WTC11 (cell line): ENCODE results near the gene NLGN1. TPM values are rescaled to one million over a fixed set of nuclear protein-coding genes. Genes with fewer than 3 reads are reported as not detected.

Source experiments
- ATAC-seq: fragments of 200-7000 bp; cut with Tn5 transposase; 2 replicates; pipeline ENCODE4 v1.10.0; 2021; ENCODE audit warnings: mild to moderate bottlenecking, moderate library complexity
- CTCF ChIA-PET: fragments of 300-600 bp; sonication (Branson Sonifier 250); formaldehyde crosslinking; loops from one replicate; lab custom pipeline; 2021; ENCODE audit warnings: antibody characterized with exemption; lab: Charles Lee
- POLR2A ChIA-PET: fragments of 350-600 bp; sonication (Branson Sonifier 250); formaldehyde crosslinking; loops from one replicate; lab custom pipeline; 2021; ENCODE audit warnings: antibody characterized with exemption; lab: Charles Lee
- DNase-seq: peaks from one replicate; pipeline ENCODE4 v3.0.0; 2021; ENCODE audit warnings: low spot score
- H3K27ac Mint-ChIP-seq: 2 replicates; pipeline ENCODE4 v1.8.0; 2021; ENCODE audit warnings: mixed read lengths
- H3K27me3 Mint-ChIP-seq: 2 replicates; pipeline ENCODE4 v1.8.0; 2021; ENCODE audit warnings: low read depth, mild to moderate bottlenecking, moderate library complexity, mixed read lengths
- H3K36me3 Mint-ChIP-seq: 2 replicates; pipeline ENCODE4 v1.8.0; 2021; ENCODE audit warnings: mixed read lengths
- H3K4me1 Mint-ChIP-seq: 2 replicates; pipeline ENCODE4 v1.8.0; 2022; ENCODE audit warnings: mixed read lengths
- H3K4me3 Mint-ChIP-seq: 2 replicates; pipeline ENCODE4 v1.8.0; 2021; ENCODE audit warnings: mild to moderate bottlenecking, moderate library complexity, mixed read lengths
- H3K9me3 Mint-ChIP-seq: 2 replicates; pipeline ENCODE4 v1.8.0; 2021; ENCODE audit warnings: mixed read lengths
- AFF4 ChIP-seq: sonication (generic); formaldehyde crosslinking; IDR thresholded peaks from 2 replicates; pipeline ENCODE4 v1.8.1; 2023; ENCODE audit warnings: mild to moderate bottlenecking, missing genetic modification reagents, borderline replicate concordance
- AR ChIP-seq: fragments of 250-450 bp; sonication (Bioruptor Pico); IDR thresholded peaks from 2 replicates; pipeline ENCODE4 v1.9.0; 2021; ENCODE audit warnings: mild to moderate bottlenecking
- CTCF ChIP-seq: fragments of 200-600 bp; IDR thresholded peaks from 2 replicates; pipeline ENCODE4 v1.8.0; 2022; ENCODE audit warnings: antibody characterized with exemption
- ESRRA ChIP-seq: sonication (generic); formaldehyde crosslinking; IDR thresholded peaks from 2 replicates; pipeline ENCODE4 v1.8.1; 2022; ENCODE audit warnings: mild to moderate bottlenecking, missing genetic modification reagents, borderline replicate concordance
- ETV6 ChIP-seq: sonication (generic); formaldehyde crosslinking; IDR thresholded peaks from 2 replicates; pipeline ENCODE4 v1.8.1; 2022; ENCODE audit warnings: mild to moderate bottlenecking, missing genetic modification reagents
- FOXK1 ChIP-seq: sonication (generic); formaldehyde crosslinking; IDR thresholded peaks from 2 replicates; pipeline ENCODE4 v1.8.0; 2022; ENCODE audit warnings: mild to moderate bottlenecking, moderate library complexity, missing genetic modification reagents
- FOXP4 ChIP-seq: sonication (generic); formaldehyde crosslinking; IDR thresholded peaks from 2 replicates; pipeline ENCODE4 v1.8.0; 2022; ENCODE audit warnings: mild to moderate bottlenecking, missing genetic modification reagents
- HMGXB4 ChIP-seq: sonication (generic); formaldehyde crosslinking; IDR thresholded peaks from 2 replicates; pipeline ENCODE4 v1.8.1; 2023; ENCODE audit warnings: mild to moderate bottlenecking, moderate library complexity, missing genetic modification reagents
- IRF1 ChIP-seq: sonication (generic); formaldehyde crosslinking; IDR thresholded peaks from 2 replicates; pipeline ENCODE4 v1.8.0; 2023; ENCODE audit warnings: missing genetic modification reagents
- JUN ChIP-seq: sonication (generic); formaldehyde crosslinking; IDR thresholded peaks from 2 replicates; pipeline ENCODE4 v1.8.0; 2023; ENCODE audit warnings: mild to moderate bottlenecking, missing genetic modification reagents
- MAX ChIP-seq: sonication (generic); formaldehyde crosslinking; IDR thresholded peaks from 2 replicates; pipeline ENCODE4 v1.8.0; 2022; ENCODE audit warnings: mild to moderate bottlenecking, missing genetic modification reagents
- NFATC4 ChIP-seq: fragments of 250-450 bp; sonication (Bioruptor Pico); IDR thresholded peaks from 2 replicates; pipeline ENCODE4 v1.9.0; 2021; ENCODE audit warnings: mild to moderate bottlenecking
- NR2C2 ChIP-seq: sonication (generic); formaldehyde crosslinking; IDR thresholded peaks from 2 replicates; pipeline ENCODE4 v1.8.0; 2022; ENCODE audit warnings: mild to moderate bottlenecking, missing genetic modification reagents
- PREB ChIP-seq: sonication (generic); formaldehyde crosslinking; IDR thresholded peaks from 2 replicates; pipeline ENCODE4 v1.8.1; 2022; ENCODE audit warnings: mild to moderate bottlenecking, missing genetic modification reagents, moderate library complexity, borderline replicate concordance
- SMAD4 ChIP-seq: sonication (generic); formaldehyde crosslinking; IDR thresholded peaks from 2 replicates; pipeline ENCODE4 v1.8.0; 2022; ENCODE audit warnings: mild to moderate bottlenecking, missing genetic modification reagents
- SOX15 ChIP-seq: fragments of 250-450 bp; sonication (Bioruptor Pico); IDR thresholded peaks from 2 replicates; pipeline ENCODE4 v1.9.0; 2021; ENCODE audit warnings: mild to moderate bottlenecking
- TP53 ChIP-seq: sonication (generic); formaldehyde crosslinking; IDR thresholded peaks from 2 replicates; pipeline ENCODE4 v1.8.1; 2023; ENCODE audit warnings: mild to moderate bottlenecking, missing genetic modification reagents
- ZBTB21 ChIP-seq: sonication (generic); formaldehyde crosslinking; IDR thresholded peaks from 2 replicates; pipeline ENCODE4 v1.8.1; 2023; ENCODE audit warnings: mild to moderate bottlenecking, missing genetic modification reagents, borderline replicate concordance
- ZBTB43 ChIP-seq: sonication (generic); formaldehyde crosslinking; IDR thresholded peaks from 2 replicates; pipeline ENCODE4 v1.8.1; 2023; ENCODE audit warnings: mild to moderate bottlenecking, missing genetic modification reagents
- ZNF232 ChIP-seq: sonication (generic); formaldehyde crosslinking; IDR thresholded peaks from 2 replicates; pipeline ENCODE4 v1.8.0; 2022; ENCODE audit warnings: mild to moderate bottlenecking, missing genetic modification reagents
- ZNF416 ChIP-seq: fragments of 250-450 bp; sonication (Bioruptor Pico); IDR thresholded peaks from 2 replicates; pipeline ENCODE4 v1.9.0; 2021; ENCODE audit warnings: mild to moderate bottlenecking, inconsistent platforms
- ZNF423 ChIP-seq: fragments of 250-450 bp; sonication (Bioruptor Pico); IDR thresholded peaks from 2 replicates; pipeline ENCODE4 v2.1.2; 2022; ENCODE audit warnings: mild to moderate bottlenecking, moderate library complexity
- total RNA-seq: library from RNA; stranded (reverse); gene quantifications from 3 replicates; pipeline ENCODE4 v1.2.3, GENCODE V29; 2021

NLGN1 gene
- total RNA-seq, 1 experiment from 2014 or later: 12.4 TPM

- peaks cover 42% of the 10 kb centered on the region for H3K4me1 Mint-ChIP-seq
- DNase-seq (no peak), ATAC-seq (no peak)
- peaks cover 23% of the 10 kb centered on the region for H3K9me3 Mint-ChIP-seq
- no peak overlapping the region for H3K4me3 Mint-ChIP-seq
- TF ChIP-seq ZNF416 (no peak), FOXK1 (CRISPR knock-in tag) (no peak), TP53 (CRISPR knock-in tag) (no peak), PREB (no peak), ZBTB21 (CRISPR knock-in tag) (no peak), ZBTB43 (no peak), IRF1 (no peak), ZNF232 (CRISPR knock-in tag) (no peak), AR (CRISPR knock-in tag) (no peak), NR2C2 (CRISPR knock-in tag) (no peak), JUN (CRISPR knock-in tag) (no peak), HMGXB4 (CRISPR knock-in tag) (no peak), ZNF423 (no peak), MAX (no peak), FOXP4 (CRISPR knock-in tag) (no peak), NFATC4 (CRISPR knock-in tag) (no peak)
- H3K27ac Mint-ChIP-seq: no peak overlapping the region
- H3K27me3 Mint-ChIP-seq: peaks cover 6% of the 10 kb centered on the region
- ChIA-PET CTCF (no interaction called here), POLR2A (no interaction called here)
- peaks cover 2% of the 10 kb centered on the region for H3K36me3 Mint-ChIP-seq
These were observed 931.8 kb downstream of the NLGN1 start for GRCh38 chr3:174329321-174329720.

- Mint-ChIP-seq H3K9me3 (peaks cover 24% of the 10 kb centered on the region), H3K27ac (no peak overlapping the region), H3K4me1 (peaks cover 32% of the 10 kb centered on the region), H3K27me3 (peaks cover 6% of the 10 kb centered on the region), H3K36me3 (peaks cover 2% of the 10 kb centered on the region), H3K4me3 (no peak overlapping the region)
- ChIA-PET CTCF (no interaction called here), POLR2A (no interaction called here)
- DNase-seq (no peak), ATAC-seq (no peak)
- TF ChIP-seq SOX15 (CRISPR knock-in tag) (no peak), AFF4 (no peak), ESRRA (no peak), CTCF (no peak), ETV6 (CRISPR knock-in tag) (no peak), SMAD4 (no peak)
These were observed 932.8 kb downstream of the NLGN1 start for GRCh38 chr3:174330303-174330702.
